ENCODE results near the gene DPY19L3. TPM values are rescaled to one million over a fixed set of nuclear protein-coding genes. Genes with fewer than 3 reads are reported as not detected.
"Not testable (repeated sequence)": the region's sequence is repeated elsewhere in the genome, so short reads cannot be mapped to it uniquely, and the experiment has no call there.

DPY19L3 gene
- total RNA-seq, 4 donors from 2014 or later, result 20.8 to 43.8 (median 34.7) TPM

GRCh38 chr19:32373585-32374295, 31.8 kb upstream of the DPY19L3 start:
- TF ChIP-seq CTCF (IDR thresholded peaks at IDR 0.05), result no peak
- DNase-seq (ENCODE audit: low spot score) (no peak), ATAC-seq (ENCODE audit: low FRiP score) (peak; percentile 99)

- DNase-seq (ENCODE audit: low spot score); ATAC-seq (ENCODE audit: low FRiP score): not testable (repeated sequence)
Observed at GRCh38 chr19:32374362-32374761, 31.2 kb upstream of the DPY19L3 start.

- ATAC-seq (ENCODE audit: low FRiP score); DNase-seq (ENCODE audit: low spot score): not testable (repeated sequence)
Observed at GRCh38 chr19:32377088-32377487, 28.5 kb upstream of the DPY19L3 start.

GRCh38 chr19:32380269-32380668, 25.3 kb upstream of the DPY19L3 start:
- ATAC-seq (ENCODE audit: low FRiP score), result no peak
- DNase-seq (ENCODE audit: low spot score), result no peak
- TF ChIP-seq CTCF (IDR thresholded peaks at IDR 0.05), result no peak

- DNase-seq (ENCODE audit: low spot score) (no peak), ATAC-seq (ENCODE audit: low FRiP score) (no peak)
- TF ChIP-seq CTCF (IDR thresholded peaks at IDR 0.05), result no peak
Observed at GRCh38 chr19:32387701-32388392, 17.7 kb upstream of the DPY19L3 start.

GRCh38 chr19:32388393-32388855, 17.1 kb upstream of the DPY19L3 start:
- no peak for DNase-seq (ENCODE audit: low spot score)

GRCh38 chr19:32392901-32393300, 12.7 kb upstream of the DPY19L3 start:
- DNase-seq (ENCODE audit: low spot score) (no peak), ATAC-seq (ENCODE audit: low FRiP score) (no peak)
- TF ChIP-seq CTCF (IDR thresholded peaks at IDR 0.05), result no peak

More at GRCh38 chr19:32388393-32388855, 17.1 kb upstream of the DPY19L3 start:
- no peak for TF ChIP-seq CTCF (IDR thresholded peaks at IDR 0.05)
- no peak for ATAC-seq (ENCODE audit: low FRiP score)

All from omental fat pad (tissue), 4 donors.